Panc1 (cell line): ENCODE results near the gene ACADL. TPM values are rescaled to one million over a fixed set of nuclear protein-coding genes. Genes with fewer than 3 reads are reported as not detected.

ENCODE experiments used
- ATAC-seq: fragments of 200-7000 bp; cut with Tn5 transposase; 2 replicates; pipeline ENCODE4 v1.9.1; 2020; ENCODE audit warnings: mild to moderate bottlenecking, moderate library complexity
- BruUV-seq: library from RNA; stranded (reverse); fragments of 400-500 nt; replicated peaks from 2 replicates; lab custom pipeline; 2021; lab: Mats Ljungman, UMichigan
- CTCF ChIA-PET: fragments of 300-600 bp; sonication (Branson Sonifier 250); formaldehyde crosslinking; loops from one replicate; lab custom pipeline; 2022; ENCODE audit warnings: antibody characterized with exemption; lab: Charles Lee
- POLR2A ChIA-PET: fragments of 300-600 bp; sonication (Branson Sonifier 250); formaldehyde crosslinking; loops from one replicate; lab custom pipeline; 2022; ENCODE audit warnings: antibody characterized with exemption; lab: Charles Lee
- DNase-seq: peaks from one replicate; pipeline ENCODE4 v3.0.0-alpha.2; 2010; ENCODE audit warnings: low read depth, low spot score
- H3K27ac ChIP-seq: 2 replicates; pipeline ENCODE4 v1.5.1; 2011; ENCODE audit warnings: mild to moderate bottlenecking, low read length, inconsistent platforms
- H3K27me3 ChIP-seq: fragments of 200-500 bp; sonication (Bioruptor generic); 2 replicates; pipeline ENCODE4 v1.6.0; 2014; ENCODE audit warnings: low read length, inconsistent platforms; ENCODE audit not compliant: control insufficient read depth, insufficient read depth
- H3K36me3 ChIP-seq: fragments of 200-500 bp; sonication (Bioruptor generic); 2 replicates; pipeline ENCODE4 v1.5.1; 2014; ENCODE audit warnings: inconsistent platforms, mild to moderate bottlenecking, low read length, moderate library complexity; ENCODE audit not compliant: control insufficient read depth, insufficient read depth
- H3K4me1 ChIP-seq: 2 replicates; pipeline ENCODE4 v1.5.1; 2011; ENCODE audit warnings: inconsistent platforms, mild to moderate bottlenecking, low read length, moderate library complexity; ENCODE audit not compliant: control insufficient read depth, insufficient read depth
- H3K4me3 ChIP-seq, 2 experiments: 2 replicates each; pipeline ENCODE4 v1.5.1; 2011 to 2012; ENCODE audit warnings: low read depth in 2 of 2, low read length in 2 of 2, mild to moderate bottlenecking in 2 of 2, inconsistent platforms in 1 of 2, moderate library complexity in 1 of 2
- H3K9me3 ChIP-seq: fragments of 200-500 bp; sonication (Bioruptor generic); 2 replicates; pipeline ENCODE4 v1.5.1; 2014; ENCODE audit warnings: low read depth, mild to moderate bottlenecking, inconsistent platforms, low read length, moderate library complexity; ENCODE audit not compliant: control insufficient read depth, insufficient read depth
- CTCF ChIP-seq: fragments of 450-650 bp; IDR thresholded peaks from 2 replicates; pipeline ENCODE4 v1.5.1; 2017; ENCODE audit warnings: mild to moderate bottlenecking
- POLR2AphosphoS5 ChIP-seq: IDR thresholded peaks from 2 replicates; pipeline ENCODE4 v1.6.1; 2012; ENCODE audit warnings: mild to moderate bottlenecking, low read depth, low read length, moderate library complexity
- REST ChIP-seq, 2 experiments: IDR thresholded peaks; 2 replicates each; pipeline ENCODE4 v1.6.1; 2011 to 2012; ENCODE audit warnings: low read depth in 2 of 2, control low read depth in 1 of 2, low read length in 1 of 2, mild to moderate bottlenecking in 1 of 2, moderate library complexity in 1 of 2; ENCODE audit not compliant: insufficient read depth in 1 of 2
- SIN3A ChIP-seq: IDR thresholded peaks from 2 replicates; pipeline ENCODE4 v1.6.1; 2012; ENCODE audit warnings: low read depth, mild to moderate bottlenecking, low read length, moderate library complexity, borderline replicate concordance; ENCODE audit not compliant: insufficient read depth
- TCF7L2 ChIP-seq: IDR thresholded peaks from 2 replicates; pipeline ENCODE4 v1.6.1; 2011; ENCODE audit warnings: mild to moderate bottlenecking, low read depth, low read length, inconsistent platforms
- in situ Hi-C: cut with HindIII; loops from 2 replicates; pipeline ENCODE4 v1.10.0; 2016; ENCODE audit warnings: low sequenced_read_pairs, low pct_unique_long_range_greater_than_20kb
- intact Hi-C: fragments of 100-400 bp; cut with micrococcal nuclease; formaldehyde crosslinking; loops from one replicate; pipeline ENCODE4 v1.10.0; 2022; ENCODE audit not compliant: unreplicated experiment
- total RNA-seq: library from RNA; stranded (reverse); gene quantifications from one replicate; pipeline ENCODE4 v1.2.1, GENCODE V29; 2021; ENCODE audit not compliant: unreplicated experiment

Gene ACADL
- total RNA-seq, 1 experiment from 2014 or later = not detected

- POLR2A ChIA-PET = no interaction called here
- Histone ChIP-seq H3K9me3 (no peaks in the 10 kb centered on the region), H3K27me3 (0 out of 2 replicates have a peak, but pooled peaks cover 2% of the 10 kb centered on the region), H3K27ac (no peak overlapping the region), H3K36me3 (no peaks in the 10 kb centered on the region), H3K4me3 (no peak overlapping the region), H3K4me1 (no peaks in the 10 kb centered on the region)
- intact Hi-C loops (no loop called here), in situ Hi-C loops (no loop called here)
- TF ChIP-seq SIN3A (no peak), TCF7L2 (no peak), CTCF (no peak), REST (IDR thresholded peaks at IDR 0.05; ENCODE audit: insufficient read depth in 1 of 2, low read depth in 2 of 2, low read length in 1 of 2) (no peak), POLR2AphosphoS5 (no peak)
- ATAC-seq = no peak
- CTCF ChIA-PET = no interaction called here
- DNase-seq = no peak
- no TSS peak for BruUV-seq
These were observed 8.2 kb upstream of the ACADL start for GRCh38 chr2:210233487-210233886.

GRCh38 chr2:210230984-210231383 is 5.7 kb upstream of the ACADL start:
- CTCF ChIA-PET = no interaction called here
- DNase-seq (no peak), ATAC-seq (no peak)
- intact Hi-C loops = no loop called here
- Histone ChIP-seq H3K9me3 (no peaks in the 10 kb centered on the region), H3K4me3 (no peak overlapping the region), H3K36me3 (no peaks in the 10 kb centered on the region), H3K27me3 (peaks cover 11% of the 10 kb centered on the region), H3K27ac (no peak overlapping the region), H3K4me1 (no peaks in the 10 kb centered on the region)
- in situ Hi-C loops = no loop called here
- BruUV-seq = no TSS peak
- POLR2A ChIA-PET = interaction anchor here (0.6 kb wide), 1 partner anchor 17 kb away, joined by 3 read pairs; no protein-coding TSS in a partner anchor
- no peak for TF ChIP-seq POLR2AphosphoS5
- no peak for TF ChIP-seq TCF7L2
- no peak for TF ChIP-seq REST (IDR thresholded peaks at IDR 0.05; ENCODE audit: insufficient read depth in 1 of 2, low read depth in 2 of 2, low read length in 1 of 2)
- TF ChIP-seq SIN3A = no peak
- TF ChIP-seq CTCF = no peak
